Measurements from ENCODE around the gene GSX2. TPM values are rescaled to one million over a fixed set of nuclear protein-coding genes. Genes with fewer than 3 reads are reported as not detected.
A peak's percentile ranks its signal among the peaks of the same experiment; 100 is the strongest.

GSX2 gene
- total RNA-seq, 2 experiments from 2014 or later: not detected

GRCh38 chr4:54091637-54092404 lies 8.1 kb upstream of the GSX2 start:
- H3K27ac Mint-ChIP-seq: no peak overlapping the region

GRCh38 chr4:54092405-54093323 lies 7.3 kb upstream of the GSX2 start:
- Mint-ChIP-seq H3K9me3 (no peaks in the 10 kb centered on the region), H3K27ac (no peak overlapping the region), H3K36me3 (ENCODE audit: low read depth) (no peaks in the 10 kb centered on the region), H3K4me3 (peak overlapping the region; percentile 84), H3K4me1 (ENCODE audit: low read depth) (peaks cover 33% of the 10 kb centered on the region), H3K27me3 (peaks cover 62% of the 10 kb centered on the region)
- CTCF ChIA-PET: interaction anchor here (0.6 to 1.8 kb wide), 6 partner anchors 10 to 142 kb away, joined by 3 to 5 read pairs (median 4); no protein-coding TSS in a partner anchor
- POLR2A ChIA-PET: interaction anchor here (1.0 to 1.9 kb wide), 4 partner anchors 8 to 44 kb away, joined by 3 to 5 read pairs (median 4); no protein-coding TSS in a partner anchor
- no peak for ATAC-seq
- no peak for DNase-seq
- intact Hi-C loops (cut with micrococcal nuclease): no loop called here
- TF ChIP-seq CTCF (IDR thresholded peaks at IDR 0.05): no peak

More at GRCh38 chr4:54091637-54092404, 8.1 kb upstream of the GSX2 start:
- peak overlapping the region; percentile 84 for H3K4me3 Mint-ChIP-seq
- H3K9me3 Mint-ChIP-seq: no peaks in the 10 kb centered on the region
- TF ChIP-seq CTCF (IDR thresholded peaks at IDR 0.05): no peak
- ATAC-seq (peak; percentile 81), DNase-seq (peak; percentile 77)
- H3K27me3 Mint-ChIP-seq: peaks cover 53% of the 10 kb centered on the region
- CTCF ChIA-PET: interaction anchor here (1.8 kb wide), 1 partner anchor 143 kb away, joined by 4 read pairs; no protein-coding TSS in a partner anchor
- POLR2A ChIA-PET: interaction anchor here (0.9 to 1.9 kb wide), 2 partner anchors 11 to 43 kb away, joined by 4 to 5 read pairs; no protein-coding TSS in a partner anchor
- H3K36me3 Mint-ChIP-seq (ENCODE audit: low read depth): no peaks in the 10 kb centered on the region
- H3K4me1 Mint-ChIP-seq (ENCODE audit: low read depth): peaks cover 33% of the 10 kb centered on the region
- intact Hi-C loops (cut with micrococcal nuclease): no loop called here

- ATAC-seq (peak; percentile 39), DNase-seq (peak; percentile 76)
- ChIA-PET CTCF (interaction anchor here (0.6 to 2.4 kb wide), 6 partner anchors 10 to 163 kb away, joined by 3 to 10 read pairs (median 4); no protein-coding TSS in a partner anchor), POLR2A (interaction anchor here (0.7 to 1.3 kb wide), 5 partner anchors 8 to 186 kb away, joined by 3 to 5 read pairs (median 3); no protein-coding TSS in a partner anchor)
- Mint-ChIP-seq H3K36me3 (ENCODE audit: low read depth) (no peaks in the 10 kb centered on the region), H3K27ac (no peak overlapping the region), H3K27me3 (peaks cover 71% of the 10 kb centered on the region), H3K4me1 (ENCODE audit: low read depth) (peaks cover 37% of the 10 kb centered on the region), H3K4me3 (peak overlapping the region; percentile 57), H3K9me3 (no peaks in the 10 kb centered on the region)
- no peak for TF ChIP-seq CTCF (IDR thresholded peaks at IDR 0.05)
- intact Hi-C loops (cut with micrococcal nuclease): no loop called here
Observed at GRCh38 chr4:54093324-54094240, 6.4 kb upstream of the GSX2 start.

DNA sequence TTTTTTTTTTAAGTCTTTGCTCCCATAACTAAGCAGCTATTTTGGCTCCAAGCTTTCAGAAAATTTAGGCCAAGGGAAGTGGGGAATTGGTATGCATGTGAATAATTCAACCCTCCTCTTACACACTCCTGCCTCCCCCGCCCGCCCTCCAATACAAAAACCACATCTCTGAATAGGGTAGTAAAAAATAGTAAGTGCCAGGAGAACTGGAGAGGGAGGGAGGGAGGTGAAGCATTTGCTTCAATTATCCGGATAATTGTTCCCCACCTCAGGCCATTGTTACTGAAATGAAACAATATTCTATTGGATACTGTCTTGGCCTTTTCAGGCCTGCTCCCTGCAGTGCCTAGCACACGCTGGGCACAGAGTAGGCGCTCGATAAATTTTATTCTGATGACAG lies 5.5 kb upstream of the GSX2 start:
- Mint-ChIP-seq H3K27ac (no peak overlapping the region), H3K27me3 (peaks cover 78% of the 10 kb centered on the region), H3K9me3 (no peaks in the 10 kb centered on the region), H3K4me3 (no peak overlapping the region), H3K36me3 (ENCODE audit: low read depth) (no peaks in the 10 kb centered on the region), H3K4me1 (ENCODE audit: low read depth) (peaks cover 46% of the 10 kb centered on the region)
- no peak for DNase-seq
- TF ChIP-seq CTCF (IDR thresholded peaks at IDR 0.05): no peak
- no peak for ATAC-seq
- intact Hi-C loops (cut with micrococcal nuclease): no loop called here
- CTCF ChIA-PET: interaction anchor here (1.2 to 2.4 kb wide), 3 partner anchors 9 to 164 kb away, joined by 4 to 10 read pairs (median 5); no protein-coding TSS in a partner anchor
- POLR2A ChIA-PET: interaction anchor here (0.7 to 1.3 kb wide), 3 partner anchors 10 to 185 kb away, joined by 3 read pairs; no protein-coding TSS in a partner anchor

Data from activated CD8-positive, alpha-beta T cell treated with anti-CD3 and anti-CD28 coated beads for 36 hours (primary cell).